ENCODE data around the gene PELI2. TPM values are rescaled to one million over a fixed set of nuclear protein-coding genes. Genes with fewer than 3 reads are reported as not detected.

The PELI2 gene
- total RNA-seq, 1 experiment from 2014 or later, result 10.0 TPM

DNA sequence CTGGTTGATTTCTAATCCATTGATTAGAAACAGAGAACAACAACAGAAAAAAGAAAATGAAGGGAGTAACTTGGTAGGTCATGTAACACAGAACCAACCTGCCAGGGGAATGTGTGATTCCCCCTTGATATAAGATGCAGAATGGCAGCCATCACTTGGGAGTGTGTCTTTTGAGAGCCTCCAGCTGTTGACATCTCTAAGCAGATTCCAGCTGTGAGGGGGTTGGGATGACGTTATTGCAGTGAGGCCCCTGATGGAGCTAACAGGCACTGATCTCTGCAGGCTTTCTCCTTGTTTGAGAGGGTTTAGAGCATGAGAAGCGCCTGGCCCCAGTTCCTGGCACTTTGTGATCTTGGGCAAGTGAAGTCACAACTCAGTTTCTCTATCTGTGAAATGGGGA is 124.9 kb downstream of the PELI2 start:
- no TSS peak for BruUV-seq (replicated peaks)
- H3K27ac ChIP-seq, result no peak overlapping the region
- H3K27me3 ChIP-seq (ENCODE audit: insufficient read depth, low read depth), result no peaks in the 10 kb centered on the region
- no peak for DNase-seq
- no peaks in the 10 kb centered on the region for H4K20me1 ChIP-seq (ENCODE audit: insufficient read depth)
- no peak overlapping the region for H2AFZ ChIP-seq
- ChIA-PET CTCF (interaction anchor here (0.6 kb wide), 1 partner anchor 21 kb away, joined by 3 read pairs; no protein-coding TSS in a partner anchor), POLR2A (ENCODE audit: unreplicated experiment) (no interaction called here)
- H3K9me3 ChIP-seq (ENCODE audit: insufficient read depth, low read depth), result no peaks in the 10 kb centered on the region
- intact Hi-C loops (cut with micrococcal nuclease; ENCODE audit: unreplicated experiment), result loop anchor here (10.0 kb wide), 1 partner anchor 102 kb away; no protein-coding TSS in a partner anchor
- H3F3A ChIP-seq (ENCODE audit: insufficient read depth, low read depth), result no peaks in the 10 kb centered on the region
- no peaks in the 10 kb centered on the region for H3K9me2 ChIP-seq (ENCODE audit: insufficient read depth)
- no peak overlapping the region for H3K4me3 ChIP-seq
- H3K4me1 ChIP-seq (replicated peaks; ENCODE audit: insufficient read depth), result 0 out of 2 replicates have a peak, but pooled peaks cover 7% of the 10 kb centered on the region
- H3K79me2 ChIP-seq (ENCODE audit: low read depth), result no peaks in the 10 kb centered on the region
- H3K4me2 ChIP-seq, result no peak overlapping the region
- TF ChIP-seq EZH2 (IDR thresholded peaks at IDR 0.05; ENCODE audit: low read depth), result no peak
- TF ChIP-seq, protein P1, sequence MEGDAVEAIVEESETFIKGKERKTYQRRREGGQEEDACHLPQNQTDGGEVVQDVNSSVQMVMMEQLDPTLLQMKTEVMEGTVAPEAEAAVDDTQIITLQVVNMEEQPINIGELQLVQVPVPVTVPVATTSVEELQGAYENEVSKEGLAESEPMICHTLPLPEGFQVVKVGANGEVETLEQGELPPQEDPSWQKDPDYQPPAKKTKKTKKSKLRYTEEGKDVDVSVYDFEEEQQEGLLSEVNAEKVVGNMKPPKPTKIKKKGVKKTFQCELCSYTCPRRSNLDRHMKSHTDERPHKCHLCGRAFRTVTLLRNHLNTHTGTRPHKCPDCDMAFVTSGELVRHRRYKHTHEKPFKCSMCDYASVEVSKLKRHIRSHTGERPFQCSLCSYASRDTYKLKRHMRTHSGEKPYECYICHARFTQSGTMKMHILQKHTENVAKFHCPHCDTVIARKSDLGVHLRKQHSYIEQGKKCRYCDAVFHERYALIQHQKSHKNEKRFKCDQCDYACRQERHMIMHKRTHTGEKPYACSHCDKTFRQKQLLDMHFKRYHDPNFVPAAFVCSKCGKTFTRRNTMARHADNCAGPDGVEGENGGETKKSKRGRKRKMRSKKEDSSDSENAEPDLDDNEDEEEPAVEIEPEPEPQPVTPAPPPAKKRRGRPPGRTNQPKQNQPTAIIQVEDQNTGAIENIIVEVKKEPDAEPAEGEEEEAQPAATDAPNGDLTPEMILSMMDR (conservative IDR thresholded peaks at IDR 0.05), result no peak
- no peaks in the 10 kb centered on the region for H3K36me3 ChIP-seq (ENCODE audit: low read depth)

DNA sequence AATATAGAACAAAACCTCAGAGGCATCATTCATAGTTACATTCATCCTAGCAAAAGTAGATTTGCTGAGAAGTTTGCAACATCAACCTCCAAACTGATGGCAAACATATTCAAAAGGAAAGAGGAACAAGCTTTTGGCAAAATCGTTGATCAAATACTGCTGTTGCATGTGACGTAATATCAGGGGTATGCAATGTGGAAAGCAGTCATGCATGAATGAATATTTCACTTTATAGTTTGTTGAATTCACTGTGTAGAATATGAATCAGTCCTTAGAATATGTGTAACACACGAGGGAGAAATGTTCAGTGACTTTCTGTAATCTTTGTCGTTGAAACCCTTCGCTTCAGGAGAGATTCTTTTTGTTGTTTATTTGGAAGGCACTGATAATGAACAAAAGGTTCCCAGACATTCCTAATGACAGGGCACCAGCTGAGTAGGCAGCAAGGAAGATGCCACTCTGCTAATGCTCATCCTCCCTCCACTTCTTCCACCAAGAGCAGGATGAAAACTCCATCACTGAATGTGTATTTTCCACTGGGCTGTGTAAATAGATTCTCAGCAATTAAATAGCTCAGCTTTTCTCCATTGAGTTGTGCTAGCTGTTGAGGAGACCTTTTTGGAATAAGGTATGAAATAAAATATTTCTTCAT is 126.1 kb downstream of the PELI2 start:
- ChIA-PET CTCF (no interaction called here), POLR2A (ENCODE audit: unreplicated experiment) (interaction anchor here (0.6 kb wide), 1 partner anchor 335 kb away, joined by 3 read pairs; the partner anchor contains the start of gene TMEM260)
- Histone ChIP-seq H3K4me3 (no peak overlapping the region), H3K27ac (no peak overlapping the region), H3K9me2 (ENCODE audit: insufficient read depth) (no peaks in the 10 kb centered on the region), H3K4me2 (no peak overlapping the region), H3K36me3 (ENCODE audit: low read depth) (no peaks in the 10 kb centered on the region), H2AFZ (no peak overlapping the region), H3K27me3 (ENCODE audit: insufficient read depth, low read depth) (no peaks in the 10 kb centered on the region), H3K9me3 (ENCODE audit: insufficient read depth, low read depth) (no peaks in the 10 kb centered on the region), H3K79me2 (ENCODE audit: low read depth) (no peaks in the 10 kb centered on the region), H3F3A (ENCODE audit: insufficient read depth, low read depth) (no peaks in the 10 kb centered on the region), H3K4me1 (replicated peaks; ENCODE audit: insufficient read depth) (0 out of 2 replicates have a peak, but pooled peaks cover 7% of the 10 kb centered on the region), H4K20me1 (ENCODE audit: insufficient read depth) (no peaks in the 10 kb centered on the region)
- no peak for DNase-seq
- no TSS peak for BruUV-seq (replicated peaks)
- TF ChIP-seq EZH2 (IDR thresholded peaks at IDR 0.05; ENCODE audit: low read depth), result no peak
- TF ChIP-seq, protein P1 (conservative IDR thresholded peaks at IDR 0.05), result no peak
- intact Hi-C loops (cut with micrococcal nuclease; ENCODE audit: unreplicated experiment), result loop anchor here (10.0 kb wide), 1 partner anchor 101 kb away; no protein-coding TSS in a partner anchor

DNA sequence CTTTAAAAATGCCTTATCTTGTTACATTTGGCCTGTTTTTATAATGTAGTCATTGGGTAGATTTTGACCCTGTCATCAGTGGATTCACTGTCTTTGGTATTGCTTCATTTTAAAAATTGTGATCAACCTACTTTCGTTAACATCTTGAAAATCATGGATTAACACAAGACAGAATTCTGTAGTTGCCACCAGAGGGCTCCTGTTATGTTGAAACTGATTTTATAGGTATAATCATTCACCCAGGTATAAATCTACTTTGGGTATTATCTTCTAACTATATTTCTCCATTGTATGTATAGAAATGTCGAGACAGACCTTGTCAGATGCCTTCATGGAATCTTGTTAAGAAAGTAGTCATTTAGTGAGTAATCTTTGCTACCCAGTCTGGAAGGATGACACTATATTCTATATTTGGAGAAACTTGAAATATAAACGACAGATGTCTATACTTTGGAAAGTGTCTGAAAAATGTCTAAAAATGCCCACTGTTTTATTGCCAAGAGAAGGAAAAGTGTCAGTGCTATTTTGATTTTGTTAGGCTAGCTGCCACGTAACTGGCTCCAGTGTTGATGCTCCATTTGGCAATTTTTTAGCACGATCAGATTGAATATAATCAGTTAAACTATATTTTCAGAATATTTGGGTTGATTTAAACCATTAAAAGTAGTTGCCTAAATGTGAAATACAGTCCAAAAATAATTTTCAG is 129.4 kb downstream of the PELI2 start:
- intact Hi-C loops (cut with micrococcal nuclease; ENCODE audit: unreplicated experiment), result loop anchor here (10.0 kb wide), 1 partner anchor 97 kb away; no protein-coding TSS in a partner anchor
- Histone ChIP-seq H3K79me2 (ENCODE audit: low read depth) (no peaks in the 10 kb centered on the region), H3K36me3 (ENCODE audit: low read depth) (no peaks in the 10 kb centered on the region), H2AFZ (no peak overlapping the region), H3K9me3 (ENCODE audit: insufficient read depth, low read depth) (no peaks in the 10 kb centered on the region), H3K4me3 (no peak overlapping the region), H3F3A (ENCODE audit: insufficient read depth, low read depth) (no peaks in the 10 kb centered on the region), H3K27ac (no peak overlapping the region), H3K9me2 (ENCODE audit: insufficient read depth) (no peaks in the 10 kb centered on the region), H3K4me2 (no peak overlapping the region), H3K4me1 (replicated peaks; ENCODE audit: insufficient read depth) (0 out of 2 replicates have a peak, but pooled peaks cover 7% of the 10 kb centered on the region), H3K27me3 (ENCODE audit: insufficient read depth, low read depth) (no peaks in the 10 kb centered on the region), H4K20me1 (ENCODE audit: insufficient read depth) (no peaks in the 10 kb centered on the region)
- no TSS peak for BruUV-seq (replicated peaks)
- no peak for DNase-seq
- ChIA-PET POLR2A (ENCODE audit: unreplicated experiment) (no interaction called here), CTCF (no interaction called here)
- no peak for TF ChIP-seq EZH2 (IDR thresholded peaks at IDR 0.05; ENCODE audit: low read depth)
- TF ChIP-seq, protein P1 (conservative IDR thresholded peaks at IDR 0.05), result peak; percentile 61; the same call in 1 of the 2 replicates

Measured in PC-9 (cell line).